GM12873 (cell line): ENCODE results near the gene E2F6.

Source experiments
- TF ChIP-seq, protein P1 (sequence below): IDR thresholded peaks from 2 replicates; pipeline ENCODE4 v1.5.1; 2012; ENCODE audit warnings: low read depth, mild to moderate bottlenecking, moderate library complexity, low read length, control low read depth; ENCODE audit not compliant: insufficient read depth; ENCODE audit errors: missing control alignments

E2F6 gene

GRCh38 chr2:11419781-11420180, 46.2 kb downstream of the E2F6 start:
- TF ChIP-seq, protein P1, sequence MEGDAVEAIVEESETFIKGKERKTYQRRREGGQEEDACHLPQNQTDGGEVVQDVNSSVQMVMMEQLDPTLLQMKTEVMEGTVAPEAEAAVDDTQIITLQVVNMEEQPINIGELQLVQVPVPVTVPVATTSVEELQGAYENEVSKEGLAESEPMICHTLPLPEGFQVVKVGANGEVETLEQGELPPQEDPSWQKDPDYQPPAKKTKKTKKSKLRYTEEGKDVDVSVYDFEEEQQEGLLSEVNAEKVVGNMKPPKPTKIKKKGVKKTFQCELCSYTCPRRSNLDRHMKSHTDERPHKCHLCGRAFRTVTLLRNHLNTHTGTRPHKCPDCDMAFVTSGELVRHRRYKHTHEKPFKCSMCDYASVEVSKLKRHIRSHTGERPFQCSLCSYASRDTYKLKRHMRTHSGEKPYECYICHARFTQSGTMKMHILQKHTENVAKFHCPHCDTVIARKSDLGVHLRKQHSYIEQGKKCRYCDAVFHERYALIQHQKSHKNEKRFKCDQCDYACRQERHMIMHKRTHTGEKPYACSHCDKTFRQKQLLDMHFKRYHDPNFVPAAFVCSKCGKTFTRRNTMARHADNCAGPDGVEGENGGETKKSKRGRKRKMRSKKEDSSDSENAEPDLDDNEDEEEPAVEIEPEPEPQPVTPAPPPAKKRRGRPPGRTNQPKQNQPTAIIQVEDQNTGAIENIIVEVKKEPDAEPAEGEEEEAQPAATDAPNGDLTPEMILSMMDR = no peak

- TF ChIP-seq, protein P1 = peak; percentile 69
These were observed 47.9 kb downstream of the E2F6 start for GRCh38 chr2:11417946-11418585.

- TF ChIP-seq, protein P1 = no peak
These were observed 49.0 kb downstream of the E2F6 start for GRCh38 chr2:11416931-11417330.

GRCh38 chr2:11416186-11416585, 49.8 kb downstream of the E2F6 start:
- TF ChIP-seq, protein P1 = no peak

GRCh38 chr2:11414372-11415124, 51.4 kb downstream of the E2F6 start:
- TF ChIP-seq, protein P1 = no peak

DNA sequence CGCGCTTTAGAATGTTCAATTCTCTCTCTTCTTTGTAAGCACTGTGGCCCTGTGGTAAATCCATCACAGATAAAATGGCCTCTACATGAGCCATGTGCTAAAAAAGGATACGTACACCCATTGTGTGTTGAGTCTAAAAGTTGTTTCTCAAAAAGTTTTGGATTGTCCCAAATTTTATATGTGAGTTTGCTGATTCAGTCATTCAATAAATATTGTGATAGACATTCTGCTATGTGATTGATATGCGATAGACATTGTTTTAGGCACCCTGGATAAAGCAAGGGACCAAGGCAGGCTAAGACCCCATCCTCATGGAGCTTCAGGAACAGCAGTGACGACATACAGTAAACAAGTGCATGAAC, 53.5 kb downstream of the E2F6 start:
- TF ChIP-seq, protein P1 = no peak

GRCh38 chr2:11411768-11412448, 54.1 kb downstream of the E2F6 start:
- TF ChIP-seq, protein P1 = peak; percentile 66
